Left colon (tissue), 2 donors: ENCODE results near the gene CDCA3. TPM values are rescaled to one million over a fixed set of nuclear protein-coding genes. Genes with fewer than 3 reads are reported as not detected.
A peak's percentile ranks its signal among the peaks of the same experiment; 100 is the strongest.

Experiments
- ATAC-seq: fragments of 200-7000 bp; cut with Tn5 transposase; one replicate; pipeline ENCODE4 v1.9.1; 2020; ENCODE audit warnings: mild to moderate bottlenecking, moderate library complexity
- DNase-seq, 2 donors: peaks; one replicate each; pipeline ENCODE4 v3.0.0-alpha.2; 2020
- intact Hi-C, 2 donors: fragments of 100-400 bp; cut with DNase I in 1 of 2; cut with micrococcal nuclease in 1 of 2; formaldehyde crosslinking; loops; one replicate each; pipeline versions ENCODE4 v1.11.2 to v1.14.0; 2022; cut with DNase I, micrococcal nuclease
- total RNA-seq, 2 donors: library from RNA; stranded (reverse); fragmentation: NEBNext Ultra II Directional; extraction: Animal tissue kit (Norgen Biotek cat#: 25700); gene quantifications; one replicate each; pipeline ENCODE4 v1.2.1, GENCODE V29; 2021
- donor health status: DM: no; HTN: no; CAD: no.
- donor health status: DM: yes; HTN: yes; CAD: no.

CDCA3 gene
- total RNA-seq, 2 donors from 2014 or later = 4.4 to 10.5 TPM

- DNase-seq (no peak), ATAC-seq (no peak)
- intact Hi-C loops = no loop called here
Measured at GRCh38 chr12:6861391-6861790, 10.3 kb upstream of the CDCA3 start.

GRCh38 chr12:6860942-6861341 is 9.9 kb upstream of the CDCA3 start:
- ATAC-seq (no peak), DNase-seq (no peak)
- intact Hi-C loops = no loop called here

- no peak for DNase-seq
- ATAC-seq = no peak
- intact Hi-C loops = no loop called here
Measured at GRCh38 chr12:6860116-6860515, 9.0 kb upstream of the CDCA3 start.

- no peak for DNase-seq
- no peak for ATAC-seq
- intact Hi-C loops = no loop called here
Measured at GRCh38 chr12:6858799-6859198, 7.7 kb upstream of the CDCA3 start.

GRCh38 chr12:6855322-6855721 is 4.2 kb upstream of the CDCA3 start:
- no peak for DNase-seq
- intact Hi-C loops = no loop called here
- no peak for ATAC-seq

- DNase-seq = no peak
- intact Hi-C loops = no loop called here
- no peak for ATAC-seq
Measured at GRCh38 chr12:6854036-6854435, 3.0 kb upstream of the CDCA3 start.

GRCh38 chr12:6853626-6854025 is 2.5 kb upstream of the CDCA3 start:
- no peak for ATAC-seq
- DNase-seq = no peak
- intact Hi-C loops = no loop called here

GRCh38 chr12:6852651-6853354 is 1.7 kb upstream of the CDCA3 start:
- ATAC-seq (no peak), DNase-seq (peak; percentile 52 to 66)
- intact Hi-C loops = no loop called here

- DNase-seq = peak; percentile 98 to 99
- intact Hi-C loops = no loop called here
Measured at GRCh38 chr12:6851921-6852650, 1.0 kb upstream of the CDCA3 start, which contains the start of gene USP5. USP5 (plus strand) TSS chr12:6852150; CDS start chr12:6852180, 30 bp downstream.

GRCh38 chr12:6850796-6851152 is 312 bp downstream of the CDCA3 start:
- ATAC-seq = peak; percentile 12

More at GRCh38 chr12:6851921-6852650, 1.0 kb upstream of the CDCA3 start, which contains the start of gene USP5:
- ATAC-seq = peak; percentile 80

GRCh38 chr12:6849976-6850560 is 1.0 kb downstream of the CDCA3 start:
- no peak for ATAC-seq

More at GRCh38 chr12:6850796-6851152, 312 bp downstream of the CDCA3 start:
- intact Hi-C loops = no loop called here
- DNase-seq = no peak

GRCh38 chr12:6849427-6849826 is 1.7 kb downstream of the CDCA3 start:
- DNase-seq (no peak), ATAC-seq (no peak)
- intact Hi-C loops = no loop called here

More at GRCh38 chr12:6849976-6850560, 1.0 kb downstream of the CDCA3 start:
- no peak for DNase-seq
- intact Hi-C loops = no loop called here

GRCh38 chr12:6847676-6848075 is 3.4 kb downstream of the CDCA3 start:
- intact Hi-C loops = no loop called here
- DNase-seq = no peak
- ATAC-seq = no peak

GRCh38 chr12:6846316-6846869 is 4.7 kb downstream of the CDCA3 start:
- ATAC-seq (no peak), DNase-seq (no peak)
- intact Hi-C loops = no loop called here

GRCh38 chr12:6845395-6845794 is 5.7 kb downstream of the CDCA3 start:
- intact Hi-C loops = no loop called here

GRCh38 chr12:6843118-6843902 is 7.8 kb downstream of the CDCA3 start:
- intact Hi-C loops = no loop called here
- ATAC-seq (peak; percentile 54), DNase-seq (no peak)

More at GRCh38 chr12:6845395-6845794, 5.7 kb downstream of the CDCA3 start:
- DNase-seq (no peak), ATAC-seq (no peak)

- no peak for DNase-seq
- intact Hi-C loops = no loop called here
Measured at GRCh38 chr12:6842075-6842474, 9.0 kb downstream of the CDCA3 start.

GRCh38 chr12:6840761-6841515 is 10.1 kb downstream of the CDCA3 start, which contains the start of gene GNB3:
GNB3 (plus strand) TSS chr12:6840925; CDS start chr12:6841288, 363 bp downstream.
- DNase-seq = no peak
- intact Hi-C loops = no loop called here
- ATAC-seq = no peak

More at GRCh38 chr12:6842075-6842474, 9.0 kb downstream of the CDCA3 start:
- no peak for ATAC-seq
